ENCODE results near the gene GALK2.

- TF ChIP-seq CTCF (IDR thresholded peaks at IDR 0.05) = no peak
- TF ChIP-seq POLR2A (IDR thresholded peaks at IDR 0.05) = no peak
Observed at GRCh38 chr15:49135342-49135857, 34.6 kb upstream of the GALK2 start.
